Esophagus muscularis mucosa (tissue), 4 donors: Measurements from ENCODE around the gene SPAG16.

Experiments used
- CTCF ChIP-seq, 3 experiments: fragments of 200-600 bp in 2 of 3; fragments of 450-650 bp in 1 of 3; sonication (generic) in 2 of 3; IDR thresholded peaks; one replicate each; pipeline ENCODE4 v1.5.1; 2017 to 2019; ENCODE audit warnings: antibody characterized with exemption in 3 of 3, mild to moderate bottlenecking in 2 of 3, moderate library complexity in 1 of 3
- EP300 ChIP-seq: sonication (generic); formaldehyde crosslinking; IDR thresholded peaks from one replicate; pipeline ENCODE4 v1.6.1; 2017; ENCODE audit warnings: antibody characterized with exemption
- POLR2A ChIP-seq: fragments of 450-650 bp; IDR thresholded peaks from one replicate; pipeline ENCODE4 v1.6.1; 2017; ENCODE audit warnings: antibody characterized with exemption, moderate library complexity, mild to moderate bottlenecking, low read depth
- POLR2AphosphoS5 ChIP-seq, 2 donors: sonication (generic); formaldehyde crosslinking; IDR thresholded peaks; one replicate each; pipeline ENCODE4 v1.6.1; 2017; ENCODE audit warnings: antibody characterized with exemption in 2 of 2

- TF ChIP-seq CTCF (IDR thresholded peaks at IDR 0.05) (no peak), POLR2A (no peak), EP300 (no peak), POLR2AphosphoS5 (IDR thresholded peaks at IDR 0.05) (no peak)
These were observed 42.4 kb upstream of the SPAG16 start for GRCh38 chr2:213241817-213242216.
